CD8-positive, alpha-beta memory T cell (primary cell): Measurements from ENCODE around the gene VWA7. TPM values are rescaled to one million over a fixed set of nuclear protein-coding genes. Genes with fewer than 3 reads are reported as not detected.

Experiments used
- CTCF ChIA-PET: fragments of 350-600 bp; sonication (Branson Sonifier 250); formaldehyde crosslinking; loops from one replicate; lab custom pipeline; 2021; ENCODE audit warnings: antibody characterized with exemption; lab: Charles Lee
- POLR2A ChIA-PET: fragments of 350-600 bp; sonication (Branson Sonifier 250); formaldehyde crosslinking; loops from one replicate; lab custom pipeline; 2021; ENCODE audit warnings: antibody characterized with exemption; lab: Charles Lee
- DNase-seq, 5 donors: peaks; one replicate each; pipeline versions ENCODE4 v3.0.0 to v3.0.0-alpha.2; 2020 to 2022; ENCODE audit warnings: mixed read lengths in 1 of 5
- H3K27ac ChIP-seq: one replicate; pipeline ENCODE4 v1.7.0; 2013; ENCODE audit warnings: low read depth, mild to moderate bottlenecking, low read length, moderate library complexity
- H3K27me3 ChIP-seq: 2 replicates; pipeline ENCODE4 v1.7.0; 2013; ENCODE audit warnings: low read length, mild to moderate bottlenecking; ENCODE audit not compliant: insufficient read depth, poor library complexity, severe bottlenecking
- H3K36me3 ChIP-seq: 2 replicates; pipeline ENCODE4 v1.7.0; 2013; ENCODE audit warnings: mild to moderate bottlenecking, low read length, moderate library complexity; ENCODE audit not compliant: insufficient read depth
- H3K4me1 ChIP-seq: 2 replicates; pipeline ENCODE4 v1.7.0; 2013; ENCODE audit warnings: mild to moderate bottlenecking, low read length, moderate library complexity; ENCODE audit not compliant: insufficient read depth
- H3K4me3 ChIP-seq: 2 replicates; pipeline ENCODE4 v1.7.0; 2013; ENCODE audit warnings: mild to moderate bottlenecking, low read length
- H3K9me3 ChIP-seq: 2 replicates; pipeline ENCODE4 v1.7.0; 2013; ENCODE audit warnings: mild to moderate bottlenecking, low read length
- H3K27ac Mint-ChIP-seq, 8 donors: one replicate each; pipeline ENCODE4 v1.8.0; 2020 to 2021; ENCODE audit warnings: mixed read lengths in 8 of 8, mild to moderate bottlenecking in 6 of 8, inconsistent platforms in 3 of 8, moderate library complexity in 3 of 8
- H3K27me3 Mint-ChIP-seq, 2 donors: one replicate each; pipeline ENCODE4 v1.8.0; 2020 to 2021; ENCODE audit warnings: mixed read lengths in 2 of 2, mild to moderate bottlenecking in 1 of 2, moderate library complexity in 1 of 2
- H3K36me3 Mint-ChIP-seq, 3 donors: one replicate each; pipeline ENCODE4 v1.8.0; 2020 to 2021; ENCODE audit warnings: mixed read lengths in 3 of 3, inconsistent platforms in 1 of 3, mild to moderate bottlenecking in 1 of 3
- H3K4me1 Mint-ChIP-seq, 3 donors: one replicate each; pipeline ENCODE4 v1.8.0; 2020 to 2021; ENCODE audit warnings: mixed read lengths in 3 of 3, inconsistent platforms in 1 of 3, mild to moderate bottlenecking in 1 of 3
- H3K4me3 Mint-ChIP-seq, 7 donors: one replicate each; pipeline ENCODE4 v1.8.0; 2020 to 2021; ENCODE audit warnings: mixed read lengths in 7 of 7, mild to moderate bottlenecking in 6 of 7, moderate library complexity in 4 of 7, inconsistent platforms in 2 of 7
- H3K9me3 Mint-ChIP-seq, 5 donors: one replicate each; pipeline ENCODE4 v1.8.0; 2020 to 2022; ENCODE audit warnings: mixed read lengths in 5 of 5, mild to moderate bottlenecking in 3 of 5, moderate library complexity in 2 of 5, inconsistent platforms in 1 of 5
- polyA plus RNA-seq: library from polyadenylated mRNA; unstranded; fragments of 300-500 nt; fragmentation: Illumina TruSeq; gene quantifications from one replicate; pipeline ENCODE4 v1.2.3, GENCODE V29; 2021
- total RNA-seq, 2 experiments: library from RNA; stranded (reverse); gene quantifications; one replicate each; pipeline ENCODE4 v1.2.3, GENCODE V29; 2021

VWA7 gene
- total and polyA plus RNA-seq, 3 experiments from 2014 or later: 1.4 to 2.5 (median 1.7) TPM

DNA sequence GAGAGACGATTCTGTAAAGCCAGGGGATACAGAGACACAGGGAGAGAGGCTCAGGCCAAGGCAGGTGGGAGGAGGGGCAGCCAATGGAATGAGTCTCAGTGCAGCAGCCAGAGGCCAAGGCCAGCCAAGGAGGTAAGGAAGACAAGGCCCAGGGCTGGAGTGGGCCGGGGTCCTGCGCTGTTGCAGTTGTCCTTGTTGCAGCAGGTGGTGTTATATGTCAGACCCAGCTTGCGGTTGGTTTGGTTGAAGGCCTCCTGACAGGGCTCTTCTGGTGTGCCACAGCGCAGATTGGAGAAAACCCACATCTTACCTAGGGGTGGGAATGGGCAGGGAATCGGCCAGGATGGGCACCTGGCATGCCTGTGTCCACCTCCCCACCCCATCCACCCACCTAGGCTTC, 58.1 kb downstream of the VWA7 start:
- Histone ChIP-seq H3K9me3 (no peaks in the 10 kb centered on the region), H3K4me1 (no peaks in the 10 kb centered on the region), H3K4me3 (no peak overlapping the region), H3K27me3 (no peaks in the 10 kb centered on the region), H3K27ac (no peak overlapping the region), H3K36me3 (no peaks in the 10 kb centered on the region)
- Mint-ChIP-seq H3K9me3 (no peaks in the 10 kb centered on the region), H3K4me3 (no peak overlapping the region), H3K4me1 (peaks cover 0 to 5% (median 2%) of the 10 kb centered on the region in 3 donors), H3K36me3 (no peaks in the 10 kb centered on the region), H3K27ac (no peak overlapping the region), H3K27me3 (peaks cover 0 to 2% of the 10 kb centered on the region in 2 donors)
- DNase-seq: no peak
- ChIA-PET CTCF (no interaction called here), POLR2A (no interaction called here)

DNA sequence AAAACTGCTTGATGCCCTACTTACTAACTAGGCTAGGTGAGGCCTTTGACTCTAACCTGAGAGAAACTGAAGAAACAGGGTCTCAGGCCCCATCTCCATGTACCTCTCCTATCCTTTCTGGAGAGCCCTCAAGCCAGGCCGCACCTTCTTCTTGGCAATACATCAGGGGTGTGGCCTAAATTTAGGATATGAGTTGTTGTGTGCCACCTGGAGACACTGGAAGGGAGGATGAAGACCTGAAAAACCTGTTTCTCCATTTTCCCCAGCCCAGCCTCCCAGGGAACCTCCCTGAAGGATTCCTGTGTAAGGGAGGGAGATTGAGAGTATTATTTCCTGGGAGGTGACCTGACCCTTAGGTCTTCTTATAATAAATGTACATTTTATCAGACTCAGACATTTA, 58.9 kb downstream of the VWA7 start:
- no peaks in the 10 kb centered on the region for H3K9me3 Mint-ChIP-seq
- CTCF ChIA-PET: no interaction called here
- H3K9me3 ChIP-seq: no peaks in the 10 kb centered on the region
- H3K4me3 Mint-ChIP-seq: no peak overlapping the region
- H3K27ac ChIP-seq: no peak overlapping the region
- DNase-seq: no peak
- no peak overlapping the region for H3K4me3 ChIP-seq
- no peaks in the 10 kb centered on the region for H3K27me3 ChIP-seq
- H3K36me3 ChIP-seq: no peaks in the 10 kb centered on the region
- no peaks in the 10 kb centered on the region for H3K4me1 ChIP-seq
- H3K27ac Mint-ChIP-seq: no peak overlapping the region
- peaks cover 0 to 2% of the 10 kb centered on the region in 2 donors for H3K27me3 Mint-ChIP-seq
- POLR2A ChIA-PET: no interaction called here
- peaks cover 0 to 2% (median under 1%) of the 10 kb centered on the region in 3 donors for H3K4me1 Mint-ChIP-seq
- no peaks in the 10 kb centered on the region for H3K36me3 Mint-ChIP-seq

DNA sequence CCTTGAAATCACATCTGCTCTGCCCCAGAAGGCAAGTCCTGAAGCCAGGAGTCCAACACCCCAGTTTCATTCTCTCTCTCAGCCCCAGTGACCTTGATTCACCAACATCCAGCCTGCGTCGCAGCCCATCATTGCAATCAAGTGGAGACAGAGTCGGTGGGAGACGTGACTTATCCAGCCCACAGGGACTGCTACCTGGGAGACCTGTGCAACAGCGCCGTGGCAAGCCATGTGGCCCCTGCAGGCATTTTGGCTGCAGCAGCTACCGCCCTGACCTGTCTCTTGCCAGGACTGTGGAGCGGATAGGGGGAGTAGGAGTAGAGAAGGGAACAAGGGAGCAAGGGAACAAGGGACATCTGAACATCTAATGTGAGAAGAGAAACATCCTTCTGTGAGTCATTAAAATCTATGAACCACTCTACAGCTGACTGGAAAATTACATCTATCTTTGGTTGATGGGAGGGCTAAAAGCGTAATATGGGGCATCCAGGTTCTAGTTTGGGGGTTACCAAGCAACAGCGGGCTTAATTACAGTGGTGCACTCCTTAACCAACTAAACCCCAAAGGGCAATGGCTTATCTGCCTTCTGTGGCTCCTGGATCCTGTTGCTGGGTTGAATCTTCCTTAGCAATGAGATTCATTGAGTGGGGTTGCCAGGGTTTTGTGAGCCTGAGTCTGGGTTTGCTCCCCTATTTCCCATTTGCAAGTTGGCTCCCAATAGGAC, 59.5 kb downstream of the VWA7 start:
- Mint-ChIP-seq H3K9me3 (no peaks in the 10 kb centered on the region), H3K4me3 (no peak overlapping the region), H3K36me3 (no peaks in the 10 kb centered on the region), H3K27me3 (peaks cover 0 to 2% of the 10 kb centered on the region in 2 donors), H3K4me1 (no peaks in the 10 kb centered on the region), H3K27ac (no peak overlapping the region)
- Histone ChIP-seq H3K27me3 (no peaks in the 10 kb centered on the region), H3K27ac (no peak overlapping the region), H3K36me3 (no peaks in the 10 kb centered on the region), H3K4me3 (no peak overlapping the region), H3K9me3 (no peaks in the 10 kb centered on the region), H3K4me1 (no peaks in the 10 kb centered on the region)
- POLR2A ChIA-PET: interaction anchor here (0.6 kb wide), 1 partner anchor 21 kb away, joined by 6 read pairs; no protein-coding TSS in a partner anchor
- DNase-seq: no peak
- CTCF ChIA-PET: no interaction called here

Other genes with a start within 250 kb of the VWA7 start
Only the 30 nearest of the 43 such genes appear.
- 10 to 100 TPM; 35.6 TPM for gene AIF1, start 162.1 kb downstream of the VWA7 start, total RNA-seq
- gene AIF1, start 162.1 kb downstream of the VWA7 start, polyA plus RNA-seq: 33.2 TPM
- 100 to 1,000 TPM; 251 to 263 TPM for gene PRRC2A, start 156.6 kb downstream of the VWA7 start, total RNA-seq
- gene PRRC2A, start 156.6 kb downstream of the VWA7 start, polyA plus RNA-seq: 9.3 TPM
- 100 to 1,000 TPM; 258 to 261 TPM for gene BAG6, start 124.7 kb downstream of the VWA7 start, total RNA-seq
- gene BAG6, start 124.7 kb downstream of the VWA7 start, polyA plus RNA-seq: 23.1 TPM
- 1 to 10 TPM; 2.4 to 3.3 TPM for gene APOM, start 121.4 kb downstream of the VWA7 start, total RNA-seq
- gene APOM, start 121.4 kb downstream of the VWA7 start, polyA plus RNA-seq: 4.3 TPM
- gene C6orf47, start 116.5 kb downstream of the VWA7 start, total RNA-seq: 10 to 100 TPM; 19.5 to 20.0 TPM
- gene C6orf47, start 116.5 kb downstream of the VWA7 start, polyA plus RNA-seq: 37.0 TPM
- 10 to 100 TPM; 46.2 to 46.4 TPM for gene GPANK1, start 112.3 kb downstream of the VWA7 start, total RNA-seq
- 19.6 TPM for gene GPANK1, start 112.3 kb downstream of the VWA7 start, polyA plus RNA-seq
- 100 to 1,000 TPM; 323 to 334 TPM for gene CSNK2B, start 111.2 kb downstream of the VWA7 start, total RNA-seq
- gene CSNK2B, start 111.2 kb downstream of the VWA7 start, polyA plus RNA-seq: 265 TPM
- 10 to 100 TPM; 19.1 to 21.2 TPM for gene LY6G5B, start 107.4 kb downstream of the VWA7 start, total RNA-seq
- 0.64 TPM for gene LY6G5B, start 107.4 kb downstream of the VWA7 start, polyA plus RNA-seq
- 1 to 10 TPM; 3.5 to 4.5 TPM for gene LY6G5C, start 96.3 kb downstream of the VWA7 start, total RNA-seq
- gene LY6G5C, start 96.3 kb downstream of the VWA7 start, polyA plus RNA-seq: 10.3 TPM
- gene ABHD16A, start 74.0 kb downstream of the VWA7 start, total RNA-seq: 10 to 100 TPM; 37.0 to 41.0 TPM
- 45.5 TPM for gene ABHD16A, start 74.0 kb downstream of the VWA7 start, polyA plus RNA-seq
- not detected for gene LY6G6F, start 70.5 kb downstream of the VWA7 start, total RNA-seq
- not detected for gene LY6G6F, start 70.5 kb downstream of the VWA7 start, polyA plus RNA-seq
- not detected for gene LY6G6D, start 62.0 kb downstream of the VWA7 start, total RNA-seq
- gene LY6G6D, start 62.0 kb downstream of the VWA7 start, polyA plus RNA-seq: not detected
- gene LY6G6C, start 55.6 kb downstream of the VWA7 start, total RNA-seq: not detected
- gene LY6G6C, start 55.6 kb downstream of the VWA7 start, polyA plus RNA-seq: not detected
- gene MPIG6B, start 54.0 kb downstream of the VWA7 start, total RNA-seq: not detected
- 0.08 TPM for gene MPIG6B, start 54.0 kb downstream of the VWA7 start, polyA plus RNA-seq
- 1 to 10 TPM; 4.1 to 4.9 TPM for gene DDAH2, start 48.0 kb downstream of the VWA7 start, total RNA-seq
- 26.3 TPM for gene DDAH2, start 48.0 kb downstream of the VWA7 start, polyA plus RNA-seq
- gene CLIC1, start 40.8 kb downstream of the VWA7 start, total RNA-seq: 100 to 1,000 TPM; 377 TPM
- 657 TPM for gene CLIC1, start 40.8 kb downstream of the VWA7 start, polyA plus RNA-seq
- 10 to 100 TPM; 36.4 to 39.8 TPM for gene MSH5, start 37.3 kb downstream of the VWA7 start, total RNA-seq
- gene MSH5, start 37.3 kb downstream of the VWA7 start, polyA plus RNA-seq: 2.0 TPM
- 1 to 10 TPM; 6.1 to 7.0 TPM for gene SAPCD1, start 14.7 kb downstream of the VWA7 start, total RNA-seq
- gene SAPCD1, start 14.7 kb downstream of the VWA7 start, polyA plus RNA-seq: not detected
- 100 to 1,000 TPM; 179 to 180 TPM for gene VARS1, start 18.4 kb upstream of the VWA7 start, total RNA-seq
- gene VARS1, start 18.4 kb upstream of the VWA7 start, polyA plus RNA-seq: 47.5 TPM
- gene LSM2, start 29.6 kb upstream of the VWA7 start, total RNA-seq: 100 to 1,000 TPM; 160 to 172 TPM
- 80.8 TPM for gene LSM2, start 29.6 kb upstream of the VWA7 start, polyA plus RNA-seq
- 1 to 10 TPM; 3.5 to 3.8 TPM for gene HSPA1L, start 38.0 kb upstream of the VWA7 start, total RNA-seq
- 3.0 TPM for gene HSPA1L, start 38.0 kb upstream of the VWA7 start, polyA plus RNA-seq
- gene HSPA1A, start 38.2 kb upstream of the VWA7 start, total RNA-seq: 10 to 100 TPM; 64.8 to 70.1 TPM
- 34.1 TPM for gene HSPA1A, start 38.2 kb upstream of the VWA7 start, polyA plus RNA-seq
- 10 to 100 TPM; 80.9 to 81.4 TPM for gene HSPA1B, start 50.4 kb upstream of the VWA7 start, total RNA-seq
- 5.0 TPM for gene HSPA1B, start 50.4 kb upstream of the VWA7 start, polyA plus RNA-seq
- gene NEU1, start 85.5 kb upstream of the VWA7 start, total RNA-seq: 10 to 100 TPM; 19.0 to 19.4 TPM
- gene NEU1, start 85.5 kb upstream of the VWA7 start, polyA plus RNA-seq: 25.0 TPM
- not detected for gene SLC44A4, start 101.7 kb upstream of the VWA7 start, total RNA-seq
- not detected for gene SLC44A4, start 101.7 kb upstream of the VWA7 start, polyA plus RNA-seq
- gene EHMT2, start 120.4 kb upstream of the VWA7 start, total RNA-seq: 10 to 100 TPM; 71.6 to 72.4 TPM
- gene EHMT2, start 120.4 kb upstream of the VWA7 start, polyA plus RNA-seq: 51.6 TPM
- 1 to 10 TPM; 3.5 to 4.3 TPM for gene ZBTB12, start 124.8 kb upstream of the VWA7 start, total RNA-seq
- gene ZBTB12, start 124.8 kb upstream of the VWA7 start, polyA plus RNA-seq: not detected
- gene C2, start 150.4 kb upstream of the VWA7 start, total RNA-seq: under 1 TPM; 0.70 to 0.73 TPM
- not detected for gene C2, start 150.4 kb upstream of the VWA7 start, polyA plus RNA-seq
- under 1 TPM; 0.31 to 0.40 TPM for gene CFB, start 168.8 kb upstream of the VWA7 start, total RNA-seq
- 0.83 TPM for gene CFB, start 168.8 kb upstream of the VWA7 start, polyA plus RNA-seq
- 10 to 100 TPM; 86.1 to 90.6 TPM for gene NELFE, start 181.6 kb upstream of the VWA7 start, total RNA-seq
- 79.6 TPM for gene NELFE, start 181.6 kb upstream of the VWA7 start, polyA plus RNA-seq